ENCODE data around the gene RPL7A. TPM values are rescaled to one million over a fixed set of nuclear protein-coding genes. Genes with fewer than 3 reads are reported as not detected.
A peak's percentile ranks its signal among the peaks of the same experiment; 100 is the strongest.
"Not testable (repeated sequence)": the region's sequence is repeated elsewhere in the genome, so short reads cannot be mapped to it uniquely, and the experiment has no call there.

Gene RPL7A
- total RNA-seq, 1 experiment from 2014 or later: 1,156 TPM

- H3K9ac ChIP-seq (ENCODE audit: low read length): no peak overlapping the region
- no peaks in the 10 kb centered on the region for H3K4me1 ChIP-seq (ENCODE audit: insufficient read depth, low read length)
- ATAC-seq (no peak), DNase-seq (no peak)
- H3K27ac ChIP-seq (ENCODE audit: low read length): no peak overlapping the region
- POLR2A ChIA-PET (ENCODE audit: unreplicated experiment): no interaction called here
- no peak overlapping the region for H3K4me3 ChIP-seq (ENCODE audit: low read length)
- no peak overlapping the region for H2AFZ ChIP-seq (ENCODE audit: low read length)
- CTCF ChIA-PET: no interaction called here
- H3K36me3 ChIP-seq (ENCODE audit: low read depth, low read length): no peaks in the 10 kb centered on the region
- H3K9me2 ChIP-seq (replicated peaks; ENCODE audit: low read length): no peaks in the 10 kb centered on the region
- no peak overlapping the region for H3K4me2 ChIP-seq (ENCODE audit: low read length)
- H3K79me2 ChIP-seq (ENCODE audit: low read length): no peaks in the 10 kb centered on the region
- H4K20me1 ChIP-seq (ENCODE audit: low read length): no peaks in the 10 kb centered on the region
- intact Hi-C loops (cut with micrococcal nuclease): no loop called here
- no peaks in the 10 kb centered on the region for H3F3A ChIP-seq (ENCODE audit: low read length, unreplicated experiment)
- TF ChIP-seq EZH2 (IDR thresholded peaks at IDR 0.05; ENCODE audit: low read length, unreplicated experiment) (no peak), CTCF (conservative IDR thresholded peaks at IDR 0.05; ENCODE audit: low read depth, low read length) (no peak), EZH2phosphoT487 (IDR thresholded peaks at IDR 0.05; ENCODE audit: borderline replicate concordance, low read length) (no peak)
- no peaks in the 10 kb centered on the region for H3K27me3 ChIP-seq (ENCODE audit: low read length)
- no peaks in the 10 kb centered on the region for H3K9me3 ChIP-seq (ENCODE audit: low read length)
- no TSS peak for BruUV-seq (replicated peaks)
Observed at GRCh38 chr9:133323991-133324703, 23.9 kb upstream of the RPL7A start.

- H3K4me2 ChIP-seq (ENCODE audit: low read length); H3F3A ChIP-seq (ENCODE audit: low read length, unreplicated experiment); H3K27me3 ChIP-seq (ENCODE audit: low read length); CTCF ChIA-PET; intact Hi-C loops (cut with micrococcal nuclease); H3K9me2 ChIP-seq (replicated peaks; ENCODE audit: low read length); H3K4me1 ChIP-seq (ENCODE audit: insufficient read depth, low read length); H2AFZ ChIP-seq (ENCODE audit: low read length); DNase-seq; POLR2A ChIA-PET (ENCODE audit: unreplicated experiment); H4K20me1 ChIP-seq (ENCODE audit: low read length); ATAC-seq; H3K4me3 ChIP-seq (ENCODE audit: low read length); H3K27ac ChIP-seq (ENCODE audit: low read length); BruUV-seq (replicated peaks); H3K9me3 ChIP-seq (ENCODE audit: low read length); H3K79me2 ChIP-seq (ENCODE audit: low read length); H3K9ac ChIP-seq (ENCODE audit: low read length): not testable (repeated sequence)
- H3K36me3 ChIP-seq (ENCODE audit: low read depth, low read length): peaks cover 10% of the 10 kb centered on the region; the same call in 1 of the 2 replicates
Observed at GRCh38 chr9:133327021-133327420, 21.0 kb upstream of the RPL7A start.

GRCh38 chr9:133327834-133328484, 20.1 kb upstream of the RPL7A start:
- Histone ChIP-seq H3K36me3 (ENCODE audit: low read depth, low read length) (peaks cover 12% of the 10 kb centered on the region; the same call in 1 of the 2 replicates), H3K27me3 (ENCODE audit: low read length) (no peaks in the 10 kb centered on the region), H2AFZ (ENCODE audit: low read length) (no peak overlapping the region), H3K4me3 (ENCODE audit: low read length) (no peak overlapping the region), H3K9me2 (replicated peaks; ENCODE audit: low read length) (no peaks in the 10 kb centered on the region), H3K9ac (ENCODE audit: low read length) (no peak overlapping the region), H3K27ac (ENCODE audit: low read length) (no peak overlapping the region), H3K4me1 (ENCODE audit: insufficient read depth, low read length) (no peaks in the 10 kb centered on the region), H3K79me2 (ENCODE audit: low read length) (no peaks in the 10 kb centered on the region), H3K9me3 (ENCODE audit: low read length) (no peaks in the 10 kb centered on the region), H3F3A (ENCODE audit: low read length, unreplicated experiment) (no peaks in the 10 kb centered on the region), H3K4me2 (ENCODE audit: low read length) (no peak overlapping the region), H4K20me1 (ENCODE audit: low read length) (no peaks in the 10 kb centered on the region)
- BruUV-seq (replicated peaks): no TSS peak
- DNase-seq (no peak), ATAC-seq (no peak)
- intact Hi-C loops (cut with micrococcal nuclease): no loop called here
- POLR2A ChIA-PET (ENCODE audit: unreplicated experiment): no interaction called here
- TF ChIP-seq CTCF (conservative IDR thresholded peaks at IDR 0.05; ENCODE audit: low read depth, low read length) (no peak), EZH2phosphoT487 (IDR thresholded peaks at IDR 0.05; ENCODE audit: borderline replicate concordance, low read length) (no peak), EZH2 (IDR thresholded peaks at IDR 0.05; ENCODE audit: low read length, unreplicated experiment) (no peak)
- CTCF ChIA-PET: interaction anchor here (0.6 kb wide), 1 partner anchor 140 kb away, joined by 7 read pairs; no protein-coding TSS in a partner anchor

GRCh38 chr9:133329306-133330156, 18.5 kb upstream of the RPL7A start:
- not testable (repeated sequence) for H3K27me3 ChIP-seq (ENCODE audit: low read length); H3K9ac ChIP-seq (ENCODE audit: low read length); H3K4me3 ChIP-seq (ENCODE audit: low read length); H3K27ac ChIP-seq (ENCODE audit: low read length); H3K9me2 ChIP-seq (replicated peaks; ENCODE audit: low read length); H3K4me1 ChIP-seq (ENCODE audit: insufficient read depth, low read length); BruUV-seq (replicated peaks); H3F3A ChIP-seq (ENCODE audit: low read length, unreplicated experiment); H3K9me3 ChIP-seq (ENCODE audit: low read length); H2AFZ ChIP-seq (ENCODE audit: low read length); H3K4me2 ChIP-seq (ENCODE audit: low read length); H4K20me1 ChIP-seq (ENCODE audit: low read length)
- Histone ChIP-seq H3K79me2 (ENCODE audit: low read length) (peaks cover 12% of the 10 kb centered on the region), H3K36me3 (ENCODE audit: low read depth, low read length) (peaks cover 21% of the 10 kb centered on the region)
- DNase-seq (peak; percentile 47), ATAC-seq (peak; percentile 58)
- POLR2A ChIA-PET (ENCODE audit: unreplicated experiment): interaction anchor here (0.6 kb wide), 1 partner anchor 299 kb away, joined by 3 read pairs; the partner anchor contains the start of gene GTF3C5
- CTCF ChIA-PET: interaction anchor here (0.7 to 1.8 kb wide), 3 partner anchors 17 to 144 kb away, joined by 3 to 9 read pairs (median 7); no protein-coding TSS in a partner anchor
- intact Hi-C loops (cut with micrococcal nuclease): loop anchor here (1.0 kb wide), 1 partner anchor 143 kb away; no protein-coding TSS in a partner anchor
